ENCODE data around the gene N4BP2L1. TPM values are rescaled to one million over a fixed set of nuclear protein-coding genes. Genes with fewer than 3 reads are reported as not detected.

Gene N4BP2L1
- 10 to 100 TPM in 1 of 3 donors, 1 to 10 TPM in 2; 7.6 to 16.5 (median 8.0) TPM for polyA plus RNA-seq

DNA sequence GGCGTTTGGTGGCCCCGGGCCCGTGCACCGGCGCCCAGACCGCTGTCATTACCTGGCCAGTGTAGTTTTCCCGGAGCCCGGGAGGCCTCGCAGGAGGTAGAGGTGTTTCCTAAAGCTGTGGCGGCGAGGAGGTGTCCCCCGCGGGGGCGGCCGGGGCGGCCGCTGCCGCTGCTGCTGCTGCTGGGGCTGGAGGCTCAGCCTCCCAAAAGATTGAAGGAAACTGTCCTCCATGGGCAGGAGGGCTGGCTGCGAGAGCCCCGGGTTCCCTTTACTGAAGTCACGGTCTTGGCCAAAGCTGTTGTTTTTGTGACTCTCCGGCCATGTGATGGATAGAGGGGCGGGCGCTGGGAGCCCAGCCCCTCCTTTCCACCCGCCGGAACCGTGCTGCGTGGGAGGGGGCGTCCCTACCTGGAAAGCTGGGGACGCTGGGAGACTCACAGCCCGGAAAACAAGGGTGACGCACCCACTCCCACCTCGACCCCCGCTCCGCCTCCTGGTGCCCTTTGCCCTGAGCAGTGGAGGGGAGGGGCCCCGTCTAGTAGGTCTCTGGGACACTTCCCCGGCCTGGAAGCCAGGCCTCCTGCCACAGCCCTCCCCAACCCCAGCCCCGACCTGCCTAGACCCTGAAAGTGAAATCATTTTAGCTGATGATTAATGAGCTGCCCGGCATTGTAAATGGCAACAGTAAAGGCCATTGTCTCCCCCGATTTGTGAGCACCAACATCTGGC lies at the start of gene N4BP2L1:
N4BP2L1 (minus strand) TSS at position 279 of the 729 bp plus-strand sequence; CDS start at position 231, 48 bp downstream.
- WGBS, 3 donors = 0 to 1% (median 1%) methylated on average over 39 to 40 of the region's 40 CpGs
- H3K27ac ChIP-seq (ENCODE audit: low read depth, low read length) = peak within 1 kb of the TSS; percentile 76

DNA sequence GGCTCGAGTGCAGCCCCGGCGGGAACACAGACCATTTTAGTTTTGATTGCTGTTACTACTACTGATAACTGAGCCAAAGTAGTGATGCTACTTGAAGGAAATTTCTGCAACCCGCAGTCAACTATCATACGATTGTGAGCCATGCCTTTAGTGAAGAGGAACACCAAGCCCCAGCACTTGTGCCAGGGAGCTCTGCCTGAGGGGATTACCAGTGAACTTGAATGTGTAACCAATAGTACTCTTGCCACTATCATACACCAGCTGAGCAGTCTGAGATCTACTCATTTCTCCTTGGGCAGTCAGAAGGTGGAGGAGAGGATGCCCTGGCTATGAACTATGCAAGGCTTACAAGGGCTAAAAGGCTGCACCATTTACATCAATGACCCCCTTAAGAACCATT lies 49.0 kb upstream of the N4BP2L1 start:
- 92 to 98% (median 95%) methylated on average over 5 of the region's 5 CpGs for WGBS, 3 donors
- H3K27ac ChIP-seq (ENCODE audit: low read depth, low read length) = no peak overlapping the region

DNA sequence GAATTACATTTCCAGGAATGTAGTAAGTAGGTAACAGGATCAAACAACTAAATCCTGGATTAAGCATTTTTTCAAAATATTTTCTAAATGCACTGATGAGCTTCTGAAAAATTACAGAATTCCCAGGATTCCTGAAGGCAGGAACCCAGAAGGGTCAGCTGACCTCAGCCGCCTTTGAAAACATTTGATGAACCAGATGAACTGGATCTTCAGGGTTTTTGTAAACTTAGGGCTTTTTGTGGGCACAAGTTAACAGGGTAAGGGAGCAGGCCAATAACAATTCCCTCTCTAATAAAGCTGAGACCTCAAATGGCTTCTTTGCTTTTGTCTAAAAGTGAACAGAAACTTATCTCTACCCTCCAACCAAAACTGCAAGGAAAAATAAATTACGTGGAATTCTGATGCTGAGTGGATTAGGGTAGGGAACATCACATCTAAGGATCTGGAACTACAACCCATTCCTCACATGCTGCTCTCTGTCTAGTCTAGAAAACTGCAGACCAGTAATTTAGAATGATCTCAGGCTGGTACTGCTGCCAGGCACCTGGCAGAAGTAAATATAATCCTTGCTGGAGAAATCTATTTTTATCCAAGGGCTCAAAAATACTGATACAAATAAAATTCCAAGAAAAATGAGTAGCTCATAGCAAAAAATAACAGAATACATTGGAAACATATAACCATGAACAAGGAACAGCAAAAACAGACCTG lies 48.2 kb upstream of the N4BP2L1 start:
- 77 to 91% (median 88%) methylated on average over 2 of the region's 2 CpGs for WGBS, 3 donors
- no peak overlapping the region for H3K27ac ChIP-seq (ENCODE audit: low read depth, low read length)

- WGBS, 3 donors = 78 to 87% (median 86%) methylated on average over 10 of the region's 10 CpGs
Observed at GRCh38 chr13:32474999-32475792, 47.3 kb upstream of the N4BP2L1 start.

GRCh38 chr13:32473650-32474049 lies 45.7 kb upstream of the N4BP2L1 start:
- no peak overlapping the region for H3K27ac ChIP-seq (ENCODE audit: low read depth, low read length)
- WGBS, 3 donors = 81 to 96% (median 94%) methylated on average over 1 of the region's 1 CpG

More at GRCh38 chr13:32474999-32475792, 47.3 kb upstream of the N4BP2L1 start:
- no peak overlapping the region for H3K27ac ChIP-seq (ENCODE audit: low read depth, low read length)

DNA sequence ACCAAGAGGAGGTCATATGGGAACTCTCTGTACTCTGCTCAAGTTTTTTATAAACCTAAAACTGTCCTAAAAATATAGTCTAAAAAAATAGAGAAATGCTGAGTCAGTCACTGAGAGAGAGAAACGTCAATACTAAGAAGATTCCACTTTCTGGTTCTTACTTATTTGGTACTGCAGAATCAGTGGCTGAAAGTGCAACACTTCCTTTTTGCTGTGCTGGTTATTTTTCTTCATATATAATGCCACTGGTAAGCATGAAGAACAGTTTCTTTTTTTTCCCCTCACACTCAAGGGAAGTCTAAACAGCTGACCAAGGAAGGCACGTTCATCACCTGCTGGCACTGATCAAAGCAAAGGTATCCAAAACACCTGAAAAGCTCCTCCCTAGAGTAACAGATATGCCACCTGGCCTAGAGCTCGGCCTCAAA lies 44.3 kb upstream of the N4BP2L1 start:
- WGBS, 3 donors = 50 to 68% (median 53%) methylated on average over 3 of the region's 3 CpGs
- H3K27ac ChIP-seq (ENCODE audit: low read depth, low read length) = no peak overlapping the region

DNA sequence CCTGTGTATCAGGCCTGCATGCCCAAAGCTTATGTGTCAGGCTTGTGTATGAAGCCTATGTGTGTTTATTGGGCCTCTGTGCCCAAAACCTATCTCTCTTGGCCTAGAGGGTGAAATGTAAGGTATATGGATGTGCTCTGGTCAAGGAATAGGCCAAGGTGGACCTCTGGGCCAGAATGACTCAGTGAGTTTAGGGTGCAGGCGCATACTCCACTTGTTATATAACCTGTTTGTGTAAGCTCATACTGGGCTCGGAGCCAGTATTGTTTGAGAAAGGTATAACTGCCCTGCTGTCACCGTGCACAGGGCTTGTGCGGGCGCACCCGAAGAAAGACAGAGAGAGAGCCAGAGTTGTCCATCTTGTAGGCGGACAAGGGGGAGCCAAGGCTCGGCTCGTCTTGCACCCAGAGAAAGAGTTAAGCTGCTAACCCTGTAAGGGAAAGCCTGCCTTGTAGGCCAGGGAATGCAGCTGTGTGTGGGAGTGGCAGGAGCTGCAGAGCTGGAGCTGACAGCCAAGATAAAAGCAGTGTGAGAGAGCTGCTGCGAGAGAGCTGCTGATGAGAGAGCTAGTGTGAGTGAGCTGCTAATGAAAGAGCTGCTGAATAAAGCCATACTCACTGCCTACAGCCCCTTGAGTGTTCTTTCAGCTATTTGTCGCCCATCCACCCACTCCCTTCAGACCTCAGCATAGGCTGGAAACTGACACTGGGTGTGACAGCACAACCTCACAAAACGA lies 43.4 kb upstream of the N4BP2L1 start:
- WGBS, 3 donors = 60 to 70% (median 67%) methylated on average over 12 of the region's 12 CpGs
- H3K27ac ChIP-seq (ENCODE audit: low read depth, low read length) = no peak overlapping the region

- 81 to 85% (median 84%) methylated on average over 6 of the region's 6 CpGs for WGBS, 3 donors
- no peak overlapping the region for H3K27ac ChIP-seq (ENCODE audit: low read depth, low read length)
Observed at GRCh38 chr13:32468502-32469142, 40.7 kb upstream of the N4BP2L1 start.

DNA sequence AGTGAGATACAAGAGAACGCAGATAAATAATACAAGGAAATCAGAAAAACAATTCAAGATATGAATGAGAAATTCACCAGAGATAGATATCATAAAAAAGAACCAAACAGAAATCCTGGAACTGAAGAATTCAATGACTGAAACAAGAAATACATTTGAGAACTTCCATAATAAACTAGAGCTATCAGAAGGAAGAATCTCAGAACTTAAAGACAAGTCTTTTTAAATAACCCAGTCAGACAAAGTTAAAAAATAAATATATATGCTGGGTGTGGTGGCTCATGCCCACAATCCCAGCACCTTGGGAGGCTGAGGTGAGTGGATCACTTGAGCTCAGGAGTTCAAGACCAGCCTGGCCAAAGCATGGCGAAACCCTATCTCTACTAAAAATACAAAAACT lies 28.7 kb upstream of the N4BP2L1 start:
- no peak overlapping the region for H3K27ac ChIP-seq (ENCODE audit: low read depth, low read length)
- 98 to 100% (median 98%) methylated on average over 2 of the region's 2 CpGs for WGBS, 3 donors

GRCh38 chr13:32455594-32455903 lies 27.6 kb upstream of the N4BP2L1 start:
- WGBS, 3 donors = 100% methylated on average over 2 of the region's 2 CpGs
- no peak overlapping the region for H3K27ac ChIP-seq (ENCODE audit: low read depth, low read length)

- 83 to 92% (median 91%) methylated on average over 8 of the region's 8 CpGs for WGBS, 3 donors
- H3K27ac ChIP-seq (ENCODE audit: low read depth, low read length) = no peak overlapping the region
Observed at GRCh38 chr13:32454886-32455593, 27.1 kb upstream of the N4BP2L1 start.

DNA sequence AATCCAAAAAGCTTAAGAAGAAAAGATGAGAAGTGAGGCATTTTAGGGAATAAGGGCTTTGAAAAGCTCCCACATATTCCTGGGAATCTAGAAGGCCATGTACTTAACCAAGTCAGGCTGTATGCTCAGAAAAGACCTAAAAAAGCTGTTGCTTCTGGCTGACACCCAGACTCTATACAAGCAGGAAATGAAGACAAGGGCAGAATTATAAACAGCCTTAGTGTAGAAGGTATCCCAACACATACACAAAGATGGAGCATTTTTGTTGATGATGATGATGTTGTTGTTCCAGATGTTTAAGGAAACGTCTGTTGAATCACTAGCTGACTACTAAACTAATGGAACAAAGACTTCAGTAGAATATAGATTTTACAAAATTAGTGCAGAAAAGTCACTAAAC lies 26.1 kb upstream of the N4BP2L1 start:
- WGBS, 3 donors = 66 to 75% (median 73%) methylated on average over 1 of the region's 1 CpG
- no peak overlapping the region for H3K27ac ChIP-seq (ENCODE audit: low read depth, low read length)

DNA sequence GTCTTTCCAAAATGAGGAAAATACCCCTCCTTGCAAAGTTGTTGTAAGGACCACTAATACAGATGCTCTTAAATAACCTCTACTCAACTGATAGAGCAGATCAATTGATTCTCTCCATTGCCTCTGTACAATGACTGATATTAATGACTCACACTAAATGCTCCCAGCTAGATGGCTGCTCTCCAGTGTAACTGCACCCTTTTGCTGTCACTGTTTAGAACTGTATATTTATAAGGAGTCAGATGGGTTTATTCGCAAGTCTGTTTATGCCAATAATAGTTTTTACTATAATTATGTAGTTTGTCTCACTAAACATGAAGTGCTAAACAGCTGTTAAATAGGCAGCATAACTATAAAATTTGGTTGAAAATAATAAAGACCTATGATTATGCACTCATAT lies 21.0 kb upstream of the N4BP2L1 start:
- WGBS, 3 donors = 96 to 97% (median 96%) methylated on average over 1 of the region's 1 CpG
- H3K27ac ChIP-seq (ENCODE audit: low read depth, low read length) = no peak overlapping the region

DNA sequence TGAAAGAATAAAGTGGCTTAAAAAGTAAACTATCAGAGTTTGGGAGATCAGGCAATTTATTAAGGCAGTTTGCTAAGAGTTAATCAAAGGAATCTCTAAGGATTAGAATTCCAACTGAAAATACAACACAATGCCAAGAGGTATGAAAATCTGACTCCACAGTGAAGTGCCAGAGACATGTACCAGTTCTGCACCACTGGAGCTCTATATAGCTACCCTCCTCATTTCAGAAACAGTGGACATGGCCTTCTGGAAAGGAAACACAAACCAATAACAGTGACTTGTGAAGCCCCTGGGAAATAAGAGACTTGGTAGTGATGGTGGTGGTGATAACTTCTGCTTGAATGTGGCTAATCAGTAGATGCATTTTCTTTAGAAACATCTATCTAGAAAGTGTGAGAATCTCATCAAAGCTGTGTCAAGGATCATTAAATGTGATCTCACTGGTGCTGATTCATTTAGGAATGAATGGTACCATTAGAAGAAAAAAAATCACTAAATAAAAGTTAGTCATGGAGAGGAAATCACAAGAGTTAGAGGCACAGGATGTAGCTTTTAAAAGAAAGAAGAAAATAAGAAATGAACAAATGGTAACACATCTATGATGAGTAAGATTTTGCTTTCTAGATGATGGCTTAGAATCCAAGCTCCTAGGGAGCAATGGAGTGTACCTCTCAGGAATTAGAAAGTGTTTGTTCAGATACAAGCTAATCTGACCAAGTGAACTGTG lies 20.1 kb upstream of the N4BP2L1 start:
- H3K27ac ChIP-seq (ENCODE audit: low read depth, low read length) = no peak overlapping the region

DNA sequence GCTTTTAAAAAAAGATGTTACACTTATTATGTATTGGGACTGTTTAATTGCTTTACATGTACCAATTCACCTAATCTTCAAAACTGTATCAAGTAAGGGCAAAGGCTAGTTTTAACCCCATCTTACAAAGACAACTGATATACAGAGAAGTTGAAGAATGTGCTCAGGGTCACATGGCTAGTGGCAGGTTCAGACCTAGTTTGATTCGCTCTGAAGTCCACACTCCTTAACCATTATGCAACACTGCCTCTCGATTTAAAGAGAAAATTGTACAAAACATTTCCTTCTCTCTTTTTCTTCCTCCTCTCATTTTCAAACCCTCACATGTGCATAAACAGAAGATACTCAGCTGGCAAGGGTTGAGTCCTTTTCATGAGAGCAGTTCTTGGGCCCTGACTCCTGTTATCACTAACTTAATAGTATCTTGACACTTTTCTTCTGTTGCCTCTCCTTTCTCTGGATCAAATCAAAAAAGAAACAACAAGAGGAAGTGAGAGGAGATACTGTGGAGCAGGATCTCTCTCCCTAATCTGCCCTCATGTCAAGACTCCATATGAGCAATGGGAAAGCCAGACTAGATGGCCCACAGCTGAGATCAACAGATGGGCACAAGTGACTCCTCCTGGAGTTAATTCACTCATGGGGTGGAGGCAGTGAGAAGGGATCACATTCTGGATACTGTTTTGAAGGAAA lies 19.0 kb upstream of the N4BP2L1 start:
- WGBS, 3 donors = 59 to 85% (median 72%) methylated on average over 2 of the region's 2 CpGs
- H3K27ac ChIP-seq (ENCODE audit: low read depth, low read length) = no peak overlapping the region

GRCh38 chr13:32446220-32446619 lies 18.3 kb upstream of the N4BP2L1 start:
- WGBS, 3 donors = 78 to 91% (median 82%) methylated on average over 3 of the region's 3 CpGs
- H3K27ac ChIP-seq (ENCODE audit: low read depth, low read length) = no peak overlapping the region
